GM21619 (cell line): ENCODE data around the gene PTPRE.
A peak's percentile ranks its signal among the peaks of the same experiment; 100 is the strongest.
"Not testable (repeated sequence)": the region's sequence is repeated elsewhere in the genome, so short reads cannot be mapped to it uniquely, and the experiment has no call there.

Experiments
- ATAC-seq: cut with Tn5 transposase; IDR thresholded peaks from one replicate; pipeline ENCODE4 v1.9.1; 2021; ENCODE audit not compliant: unreplicated experiment

PTPRE gene

DNA sequence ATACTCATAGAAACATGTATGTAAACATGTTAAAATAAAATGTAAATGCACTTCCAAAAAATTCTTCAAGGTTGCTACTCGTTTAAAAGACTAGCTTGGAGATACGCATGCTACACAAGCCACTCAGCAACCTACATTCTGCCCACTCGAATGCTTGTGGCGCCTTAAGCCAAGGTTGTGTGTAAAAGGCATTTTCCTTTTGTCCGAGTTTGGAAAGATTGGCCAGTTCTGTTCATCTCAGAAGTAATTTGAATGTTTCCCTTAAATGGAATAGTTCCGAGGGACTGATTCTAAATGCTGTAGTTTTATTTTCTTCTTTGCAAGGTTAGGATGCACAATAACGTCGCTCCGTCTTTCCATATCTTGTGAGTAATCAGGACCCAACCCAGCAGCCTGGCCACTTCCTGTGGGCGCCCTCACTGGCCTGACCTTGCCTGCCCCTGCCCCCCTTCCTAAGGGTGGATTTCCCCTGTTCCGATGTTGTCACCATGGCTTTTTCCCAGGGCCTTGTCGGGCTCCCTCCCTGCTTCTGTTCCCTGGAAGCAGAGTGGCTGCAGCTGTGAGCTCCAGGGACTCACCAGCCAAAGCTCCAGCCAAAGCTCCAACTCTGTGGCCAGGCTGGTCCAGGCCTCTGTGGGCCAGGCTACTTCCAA lies 70.6 kb downstream of the PTPRE start:
- no peak for ATAC-seq

DNA sequence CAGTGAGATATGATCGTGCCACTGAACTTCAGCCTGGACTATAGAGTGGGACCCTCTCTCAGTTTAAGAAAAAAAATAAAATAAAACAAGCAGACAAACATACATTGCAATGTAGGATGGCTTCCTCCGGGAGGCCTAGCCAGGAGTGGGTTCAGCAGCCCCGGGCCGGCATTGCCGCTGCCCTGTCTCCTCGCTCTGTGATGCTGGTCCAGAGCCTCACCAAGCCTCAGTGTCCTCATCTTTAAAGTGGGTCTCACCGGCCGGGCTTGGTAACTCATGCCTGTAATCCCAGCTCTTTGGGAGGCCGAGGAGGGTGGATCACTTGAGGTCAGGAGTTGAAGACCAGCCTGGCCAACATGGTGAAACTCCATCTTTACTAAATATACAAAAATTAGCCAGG lies 71.6 kb downstream of the PTPRE start:
- no peak for ATAC-seq

DNA sequence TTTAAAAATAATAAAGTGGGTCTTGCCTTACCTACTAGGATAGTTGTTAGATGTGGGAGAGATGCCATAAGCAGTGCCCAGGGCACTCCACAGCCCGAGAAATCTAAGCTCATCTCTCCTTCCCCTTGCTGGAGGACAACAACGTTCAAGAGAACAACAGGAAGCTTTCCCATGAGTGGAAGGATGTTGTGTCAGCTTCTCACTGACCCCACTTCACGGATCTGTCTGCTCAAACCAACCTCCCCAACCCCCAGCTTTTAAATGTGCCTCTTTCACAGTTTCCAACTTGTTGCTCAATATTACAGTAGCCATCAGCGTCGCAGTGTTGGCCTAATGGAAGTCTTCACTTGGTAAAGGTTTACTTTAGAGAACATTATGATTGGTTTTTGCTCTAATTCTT lies 72.1 kb downstream of the PTPRE start:
- no peak for ATAC-seq

DNA sequence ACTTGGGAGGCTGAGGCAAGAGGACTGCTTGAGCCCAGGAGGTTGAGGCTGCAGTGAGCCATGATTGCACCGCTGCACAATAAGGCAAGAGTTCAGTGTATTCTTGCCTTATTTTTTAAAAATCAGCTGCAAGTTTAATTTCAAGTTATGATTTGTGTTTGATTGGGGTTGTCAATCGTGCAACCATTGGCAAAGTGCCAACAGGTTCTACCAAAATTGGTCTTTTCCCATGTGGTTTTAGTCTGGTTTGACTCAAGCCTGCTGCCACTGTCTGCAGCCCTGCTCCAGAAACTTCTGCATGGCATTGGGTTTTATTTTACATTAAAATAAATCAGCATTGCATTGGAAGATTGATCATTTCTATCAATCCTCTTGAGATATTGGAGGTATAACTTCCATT lies 72.7 kb downstream of the PTPRE start:
- no peak for ATAC-seq

DNA sequence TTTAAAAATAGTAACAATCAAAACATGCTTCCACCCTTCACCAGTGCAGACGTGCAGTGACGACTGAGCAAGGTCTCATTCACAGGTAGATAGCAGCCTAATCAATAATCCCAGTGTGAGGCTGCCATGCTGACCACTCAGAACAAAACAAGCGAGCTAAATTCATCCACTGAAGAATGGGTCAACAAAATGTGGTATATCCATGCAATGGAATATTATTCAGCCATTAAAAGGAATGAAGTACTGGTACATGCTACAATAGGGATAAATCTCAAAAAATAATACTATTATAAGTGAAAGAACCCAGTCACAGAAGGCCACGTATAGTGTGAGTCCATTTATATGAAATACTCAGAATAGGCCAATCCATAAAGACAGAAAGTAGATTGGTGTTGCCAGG lies 74.0 kb downstream of the PTPRE start:
- no peak for ATAC-seq

DNA sequence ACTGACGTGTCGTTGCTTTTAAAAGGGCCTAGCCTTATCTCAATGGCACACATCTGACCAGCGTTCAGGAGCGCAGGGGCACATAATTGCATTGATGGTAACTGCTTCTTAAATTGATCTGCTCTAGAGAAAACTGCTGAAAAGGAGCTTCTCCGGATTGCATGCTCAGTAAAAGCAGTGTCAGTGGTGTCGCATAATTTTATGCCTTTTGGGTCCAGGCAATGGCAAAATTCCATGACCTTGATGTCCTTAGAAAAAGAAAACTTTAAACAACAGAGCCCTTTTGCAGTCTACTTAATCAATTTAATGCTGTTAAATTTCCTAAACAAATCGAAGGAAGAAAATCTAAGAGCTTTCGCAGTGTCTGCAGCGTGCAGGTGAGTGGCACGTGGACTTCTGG lies 75.7 kb downstream of the PTPRE start:
- ATAC-seq, result no peak

DNA sequence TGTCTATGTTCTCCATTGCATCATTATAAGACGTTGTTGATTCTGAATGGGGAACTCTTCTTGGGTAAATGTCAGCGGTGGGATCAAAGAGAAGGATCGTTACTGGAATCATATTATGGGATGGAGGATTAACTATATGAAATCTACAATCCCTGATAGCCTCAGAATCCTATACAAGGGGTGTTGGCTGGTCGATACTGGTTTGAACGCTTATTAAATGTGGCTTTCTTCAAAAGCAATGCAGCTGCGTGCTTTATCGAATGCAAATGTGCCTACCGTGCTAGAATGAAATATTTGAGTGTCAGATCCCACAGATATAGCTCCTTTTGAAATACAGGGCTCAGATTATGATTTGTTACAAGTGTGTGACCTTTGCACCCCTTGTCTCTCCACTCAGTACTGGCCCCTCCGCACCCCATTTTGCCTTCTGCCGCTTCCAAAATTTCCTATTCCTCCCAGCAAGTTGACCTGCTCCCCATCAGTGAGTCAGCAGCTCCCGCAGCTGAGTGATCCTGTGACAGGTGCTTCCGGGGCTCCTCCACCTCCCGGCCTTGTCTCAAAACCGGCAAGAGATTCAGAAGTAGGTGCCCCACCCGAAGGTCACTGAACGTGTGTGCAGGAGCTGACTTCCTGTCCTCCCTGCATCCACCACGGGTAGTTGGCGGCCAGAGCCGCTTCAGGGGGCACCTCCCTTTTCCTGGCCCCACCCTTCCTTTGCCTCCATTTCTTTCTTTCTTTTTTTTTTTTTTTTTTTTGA lies 76.6 kb downstream of the PTPRE start:
- ATAC-seq, result no peak

DNA sequence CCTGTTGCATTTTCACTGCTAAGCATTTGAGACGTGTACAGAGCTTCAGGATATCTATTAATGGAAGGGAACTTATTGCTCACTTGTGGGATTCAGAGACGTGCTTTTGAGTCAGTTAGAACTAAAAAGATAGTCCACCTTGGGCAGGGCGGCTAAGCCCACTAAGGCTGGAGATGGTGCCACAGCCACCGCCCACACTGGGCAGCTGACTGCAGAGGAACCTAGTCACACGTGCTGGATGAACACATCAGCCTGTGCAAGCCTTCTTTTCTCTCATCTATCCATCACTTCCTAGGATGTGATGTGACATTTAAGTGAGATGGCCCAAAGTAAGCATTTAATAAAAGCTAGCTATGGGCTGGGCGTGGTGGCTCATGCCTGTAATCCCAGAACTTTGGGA lies 78.0 kb downstream of the PTPRE start:
- ATAC-seq, result no peak

DNA sequence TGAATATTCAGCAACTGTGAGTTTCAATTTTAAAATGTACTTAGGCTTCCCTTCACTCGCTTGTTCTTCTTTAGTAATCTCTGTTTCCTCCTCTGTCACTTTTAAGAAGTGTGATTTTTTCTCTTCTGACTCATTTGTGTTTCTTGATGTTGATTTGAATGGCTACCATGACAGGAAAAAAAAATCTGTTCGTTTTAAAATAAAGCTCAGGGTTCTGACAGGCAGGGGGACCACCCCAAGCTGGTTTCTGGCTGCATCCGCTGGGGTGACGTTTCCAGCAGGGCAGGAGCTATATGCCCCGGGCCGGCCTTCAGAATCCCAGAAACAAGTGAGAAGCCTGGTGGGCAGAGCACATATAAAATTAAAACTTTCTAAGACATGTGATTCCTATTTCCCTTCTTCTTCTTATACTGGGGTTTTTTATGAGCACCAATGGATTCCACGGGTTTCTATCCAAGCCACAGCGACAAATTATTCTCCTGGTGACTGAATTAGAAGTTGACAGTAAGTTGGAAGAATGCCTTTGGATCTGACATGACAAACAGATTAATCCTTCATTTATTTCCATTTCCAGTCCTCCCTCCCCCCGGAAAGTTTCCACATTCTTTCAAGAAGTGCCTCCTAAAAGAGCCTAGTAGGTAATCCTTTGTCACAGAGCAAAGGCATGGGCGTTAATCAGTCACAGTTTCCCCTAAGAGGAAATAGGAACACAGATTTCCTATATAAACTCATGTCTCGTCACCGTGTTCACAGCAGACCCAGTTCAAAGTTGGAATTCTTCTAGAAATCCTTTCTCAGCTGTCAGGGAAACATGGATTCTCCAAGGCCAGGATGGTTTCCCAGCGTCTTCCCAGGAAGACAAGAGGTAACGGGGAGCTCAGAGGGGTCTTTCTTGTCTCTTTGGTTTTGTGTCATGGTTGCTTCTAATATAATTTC lies 79.9 kb downstream of the PTPRE start:
- no peak for ATAC-seq

DNA sequence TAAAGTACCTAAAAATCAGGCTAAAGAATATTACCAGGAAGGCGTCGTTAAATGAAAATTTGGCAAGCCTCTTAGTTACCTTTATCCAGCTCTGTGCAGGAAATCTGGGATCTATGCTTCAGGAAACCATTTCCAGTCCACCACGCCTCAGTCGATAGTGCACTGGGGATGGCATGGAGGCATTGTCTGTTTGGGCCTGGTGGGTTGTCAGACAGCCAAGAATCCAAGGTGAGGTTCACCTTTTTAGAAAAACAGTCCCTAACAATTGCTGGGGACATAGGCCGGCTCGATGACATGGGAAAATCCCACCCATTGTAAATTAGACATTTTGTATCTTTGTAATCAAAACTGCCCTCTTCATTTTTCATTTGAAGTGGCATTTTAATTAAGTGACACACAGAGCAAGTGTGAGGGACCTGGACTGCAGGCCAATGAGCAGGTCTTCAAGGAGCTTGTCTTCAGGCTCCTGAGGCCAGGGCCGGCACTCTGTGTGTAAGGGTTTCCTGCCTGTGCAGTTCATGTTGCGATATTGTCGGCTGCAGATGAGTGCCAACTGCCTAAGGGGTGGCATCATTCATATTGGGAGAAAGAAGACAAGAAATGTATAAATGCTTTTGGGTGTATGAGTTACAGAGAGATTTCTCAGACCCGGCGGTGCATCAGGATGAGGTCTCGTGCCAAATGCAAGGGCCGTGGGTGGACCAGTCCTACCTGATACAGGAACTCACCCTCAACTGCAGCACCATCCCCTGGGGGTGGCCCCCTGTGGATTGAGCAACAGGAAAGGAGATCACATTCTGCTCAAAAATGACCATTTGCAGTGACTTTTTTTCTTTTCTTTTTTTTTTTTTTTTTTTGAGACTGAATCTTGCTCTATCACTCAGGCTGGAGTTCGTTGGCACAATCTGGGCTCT lies 80.8 kb downstream of the PTPRE start:
- ATAC-seq, result no peak

DNA sequence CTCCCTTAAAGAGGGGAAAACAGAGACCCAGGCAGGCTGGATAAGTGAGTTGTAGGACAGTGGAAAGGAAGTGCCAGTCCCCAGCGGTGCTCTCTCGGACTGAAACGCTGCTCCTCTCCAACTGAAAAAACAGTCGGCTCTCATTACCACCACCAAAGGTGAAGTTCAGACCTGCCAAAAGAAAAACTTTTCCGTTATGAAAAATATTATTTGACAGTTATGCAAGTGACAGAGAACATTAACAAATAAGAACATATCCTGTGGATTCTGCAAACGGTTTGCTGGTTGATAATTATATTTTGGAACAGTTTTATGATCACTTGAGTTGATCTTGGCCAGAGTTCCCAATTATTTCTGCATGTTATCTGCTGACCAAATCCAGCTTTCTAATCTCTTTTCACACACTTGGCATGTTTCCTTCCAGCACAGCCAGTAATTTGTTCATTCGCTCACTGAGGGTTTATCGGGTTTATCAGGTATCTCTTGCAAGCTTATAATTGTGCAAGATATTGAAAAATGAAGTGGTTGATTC lies 82.6 kb downstream of the PTPRE start:
- ATAC-seq, result no peak

DNA sequence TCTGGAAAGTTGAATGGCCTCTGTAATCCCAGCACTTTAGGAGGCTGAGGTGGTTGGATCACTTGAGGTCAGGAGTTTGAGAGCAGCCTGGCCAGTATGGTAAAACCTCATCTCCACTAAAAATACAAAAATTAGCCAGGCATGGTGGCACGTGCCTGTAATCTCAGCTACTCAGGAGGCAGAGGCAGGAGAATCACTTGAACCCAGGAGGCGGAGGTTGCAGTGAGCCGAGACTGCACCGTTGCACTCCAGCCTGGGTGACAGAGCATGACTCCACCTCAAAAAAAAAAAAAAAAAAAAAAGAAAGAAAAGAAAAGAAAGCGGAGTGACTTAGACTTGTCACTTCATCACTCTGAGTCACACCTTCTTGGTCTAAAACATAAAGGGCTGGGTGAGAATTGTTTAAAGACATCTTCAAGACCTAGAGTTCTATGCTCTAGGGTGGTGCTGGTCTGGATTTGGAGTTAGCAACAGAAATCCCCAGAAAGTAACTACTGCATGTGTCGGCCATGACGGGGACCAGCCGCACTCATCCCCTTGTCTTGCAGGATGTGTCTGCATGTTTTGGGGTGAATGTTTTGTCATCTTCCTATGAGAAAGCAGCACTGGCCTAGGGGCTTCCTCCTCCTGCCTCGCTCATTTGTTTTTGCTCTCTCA lies 83.4 kb downstream of the PTPRE start:
- ATAC-seq, result not testable (repeated sequence)

DNA sequence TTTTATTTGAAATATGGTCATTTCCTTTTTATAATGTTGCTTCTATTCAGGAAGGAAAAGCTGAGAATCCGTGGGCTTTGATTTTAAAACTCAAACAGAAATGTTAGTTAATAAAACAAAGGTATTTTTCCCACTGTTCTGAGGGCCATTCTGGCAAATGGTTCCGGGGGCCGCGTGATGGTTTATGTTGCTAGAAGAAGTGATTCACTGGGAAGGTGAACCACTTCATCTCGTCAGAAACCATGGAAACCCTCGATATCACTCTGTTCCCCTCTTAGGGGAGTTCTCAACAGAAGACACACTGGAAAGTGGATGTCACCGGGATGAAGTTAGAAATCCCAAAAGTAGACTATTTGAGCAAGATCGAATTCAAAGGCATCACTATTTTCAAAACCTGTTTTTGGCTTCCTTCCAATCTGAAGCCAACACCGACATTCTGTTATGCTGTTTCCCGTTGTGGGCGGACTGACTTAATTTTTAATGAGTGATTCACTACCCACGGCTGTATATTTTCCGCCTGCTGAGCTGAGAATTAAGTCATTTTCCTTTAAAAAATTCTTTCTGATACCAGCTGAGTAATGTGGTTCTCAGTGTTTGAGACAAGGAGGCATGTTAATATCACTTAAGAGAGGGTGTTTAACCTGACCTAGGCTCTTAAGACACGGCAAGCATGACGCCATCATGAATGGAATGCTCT lies 84.1 kb downstream of the PTPRE start:
- ATAC-seq, result peak; percentile 45

DNA sequence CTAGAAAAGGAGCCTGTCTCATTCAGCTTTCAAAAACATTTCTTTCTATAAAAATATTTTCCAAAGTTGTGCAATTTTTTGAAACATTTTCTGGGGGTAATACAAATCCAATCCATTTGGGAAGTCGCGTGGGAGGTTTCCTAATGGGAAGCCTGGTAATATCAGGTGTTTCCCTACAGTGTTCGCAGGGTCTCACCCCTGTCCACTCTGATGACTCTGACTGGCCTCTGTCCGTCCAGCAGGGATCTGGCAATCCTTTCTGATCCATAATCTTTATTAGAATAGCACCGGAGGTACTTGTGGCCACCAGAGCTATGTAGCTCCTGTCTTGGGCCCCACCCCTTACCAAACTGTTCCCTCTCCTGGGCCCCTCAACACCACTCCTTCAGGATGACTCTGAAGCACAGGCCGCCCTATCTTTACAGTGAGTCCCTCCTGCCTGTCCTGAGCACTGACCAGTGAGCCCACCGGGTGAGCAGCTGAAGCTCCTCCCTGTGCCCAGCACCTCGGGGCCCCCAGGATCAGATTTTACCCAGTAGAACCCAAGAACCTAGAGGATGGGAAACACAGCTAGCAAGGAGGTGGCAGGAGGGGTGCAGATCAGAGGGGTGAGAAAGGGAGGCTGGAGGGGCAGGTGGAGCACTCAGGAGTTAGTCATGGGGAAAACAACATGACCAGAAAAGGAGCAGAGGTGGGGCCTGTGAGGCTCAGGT lies 84.8 kb downstream of the PTPRE start:
- ATAC-seq, result no peak

DNA sequence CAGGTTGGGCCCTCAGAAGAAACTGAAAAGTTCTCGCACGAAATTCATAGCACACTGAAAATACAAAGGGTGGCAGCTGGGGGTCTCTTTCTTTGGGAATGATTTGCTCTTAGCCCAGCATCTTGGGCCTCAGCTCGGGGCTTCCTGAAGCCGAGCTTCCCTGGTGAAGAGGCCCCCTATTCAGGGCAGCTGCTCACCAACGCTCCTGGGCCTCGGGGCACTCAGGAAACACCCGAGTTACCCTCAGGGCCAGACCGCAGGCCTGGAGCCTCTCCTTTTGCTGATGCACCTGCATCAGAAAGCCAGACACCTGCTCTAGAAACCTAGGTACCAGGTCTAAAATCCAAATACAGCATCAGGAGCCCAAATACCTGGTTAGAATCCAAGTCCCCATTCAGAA lies 85.5 kb downstream of the PTPRE start:
- ATAC-seq, result no peak

DNA sequence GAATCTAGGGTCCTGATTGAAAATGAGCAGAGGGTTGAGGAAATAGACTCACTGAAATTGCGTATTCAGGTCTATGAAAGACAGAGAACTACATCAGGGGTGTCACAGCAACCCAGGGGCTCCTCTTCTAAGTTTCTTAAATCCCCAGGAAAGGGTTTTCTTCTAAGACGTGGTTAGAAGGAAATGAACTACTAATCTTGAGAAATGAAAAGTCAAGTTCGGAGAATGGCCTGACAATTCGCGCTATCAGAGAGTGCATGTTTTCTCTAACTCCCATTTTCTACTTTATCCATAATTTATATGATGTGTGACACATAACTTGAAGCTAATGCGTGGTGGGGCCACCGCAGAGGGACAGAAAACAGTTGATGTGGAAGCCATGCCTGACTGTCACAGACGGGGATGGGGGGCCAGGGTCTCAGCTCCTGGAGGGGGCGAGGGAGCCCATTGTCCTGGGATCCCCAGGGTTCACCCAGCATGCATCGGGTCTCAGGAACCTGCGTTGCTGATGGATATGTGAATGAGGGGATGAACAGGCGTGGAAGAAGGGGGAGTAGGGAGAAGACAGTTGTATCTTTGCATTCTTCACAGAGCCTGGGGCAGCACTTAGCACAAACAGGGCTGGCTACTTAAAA lies 86.3 kb downstream of the PTPRE start:
- ATAC-seq, result no peak

DNA sequence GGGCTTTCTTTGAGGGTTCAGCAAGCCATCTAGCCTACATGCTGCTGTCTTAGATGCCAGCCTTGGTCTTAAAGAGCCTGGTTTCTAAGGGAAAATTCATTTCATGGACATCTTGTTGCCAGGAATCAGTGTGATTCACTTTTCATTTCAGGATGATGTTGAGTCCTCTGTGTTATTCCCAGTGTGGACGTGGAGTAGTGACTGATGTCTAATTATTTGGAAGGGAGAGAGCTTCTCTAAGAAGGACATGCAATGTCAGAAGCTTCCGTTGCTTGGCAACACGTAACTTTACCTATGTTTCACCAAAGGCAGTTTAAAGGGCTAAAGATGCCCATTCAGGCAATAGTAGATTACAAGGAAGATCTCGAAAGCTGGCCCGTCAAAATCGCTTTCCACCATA lies 89.0 kb downstream of the PTPRE start:
- ATAC-seq, result no peak

DNA sequence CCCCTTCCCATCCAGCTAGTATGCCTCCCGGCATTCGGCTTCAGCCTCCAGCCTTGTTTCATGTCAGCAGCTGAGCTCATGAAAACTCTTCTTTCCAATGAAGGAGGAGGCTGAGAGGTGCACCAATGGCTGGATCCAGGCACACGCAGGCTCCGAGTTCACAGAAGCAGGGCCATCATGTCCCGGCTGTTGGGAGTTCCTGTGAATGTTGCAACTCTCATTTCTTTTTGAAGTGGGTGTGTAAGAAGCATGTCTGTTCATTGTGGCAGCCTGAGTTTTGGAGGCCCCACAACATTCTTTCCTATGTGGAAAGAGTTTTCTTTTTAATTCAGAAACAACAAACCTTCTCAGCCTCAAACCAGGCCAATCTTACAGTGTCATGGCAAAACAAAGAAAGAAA lies 89.7 kb downstream of the PTPRE start:
- ATAC-seq, result no peak
